ENCODE data around the gene BTG2. TPM values are rescaled to one million over a fixed set of nuclear protein-coding genes. Genes with fewer than 3 reads are reported as not detected.

The BTG2 gene
- total RNA-seq, 1 experiment from 2014 or later = 19.4 TPM

- H3K27ac Mint-ChIP-seq = no peak overlapping the region
- H3K4me3 Mint-ChIP-seq = no peak overlapping the region
- CTCF ChIA-PET = interaction anchor here (1.4 to 4.6 kb wide), 3 partner anchors 10 to 17 kb away, joined by 4 to 27 read pairs (median 24); no protein-coding TSS in a partner anchor
- POLR2A ChIA-PET = no interaction called here
- peaks cover 30% of the 10 kb centered on the region for H3K4me1 Mint-ChIP-seq
- no peaks in the 10 kb centered on the region for H3K9me3 Mint-ChIP-seq
- TF ChIP-seq OVOL2 (CRISPR knock-in tag; IDR thresholded peaks at IDR 0.05; ENCODE audit: borderline replicate concordance) (no peak), IRF1 (CRISPR knock-in tag; IDR thresholded peaks at IDR 0.05) (no peak), ERG (CRISPR knock-in tag; IDR thresholded peaks at IDR 0.05) (no peak), KAT7 (CRISPR knock-in tag; IDR thresholded peaks at IDR 0.05; ENCODE audit: borderline replicate concordance) (no peak), FOXJ3 (CRISPR knock-in tag; IDR thresholded peaks at IDR 0.05; ENCODE audit: borderline replicate concordance) (no peak), NR3C1 (CRISPR knock-in tag; conservative IDR thresholded peaks at IDR 0.05; ENCODE audit: low read depth) (no peak), AFF4 (CRISPR knock-in tag; IDR thresholded peaks at IDR 0.05; ENCODE audit: borderline replicate concordance) (no peak), GABPB1 (CRISPR knock-in tag; IDR thresholded peaks at IDR 0.05) (no peak), ZNF512 (CRISPR knock-in tag; IDR thresholded peaks at IDR 0.05; ENCODE audit: borderline replicate concordance) (no peak), ZNF532 (CRISPR knock-in tag; IDR thresholded peaks at IDR 0.05; ENCODE audit: borderline replicate concordance) (no peak), ZNF425 (CRISPR knock-in tag; conservative IDR thresholded peaks at IDR 0.05) (no peak), NR2C2 (CRISPR knock-in tag; IDR thresholded peaks at IDR 0.05) (no peak), ZNF281 (CRISPR knock-in tag; IDR thresholded peaks at IDR 0.05) (no peak)
- H3K36me3 Mint-ChIP-seq = no peaks in the 10 kb centered on the region
- DNase-seq (ENCODE audit: low spot score) (no peak), ATAC-seq (no peak)
- H3K27me3 Mint-ChIP-seq (ENCODE audit: low read depth) = peaks cover 29% of the 10 kb centered on the region
Observed at GRCh38 chr1:203284411-203285123, 20.8 kb upstream of the BTG2 start.

Data from WTC11 (cell line).